ENCODE data around the gene EFCAB14.
"Not testable (repeated sequence)": the region's sequence is repeated elsewhere in the genome, so short reads cannot be mapped to it uniquely, and the experiment has no call there.

GRCh38 chr1:46654698-46655097, 64.2 kb downstream of the EFCAB14 start:
- TF ChIP-seq CTCF (IDR thresholded peaks at IDR 0.05; ENCODE audit: extremely low read depth in 1 of 2, insufficient read depth in 1 of 2, low read depth in 1 of 2, low read length in 2 of 2); POLR2A (IDR thresholded peaks at IDR 0.05; ENCODE audit: low read depth, low read length); JUN (IDR thresholded peaks at IDR 0.05; ENCODE audit: borderline replicate concordance, insufficient read depth, insufficient read length, low read depth); MAX (IDR thresholded peaks at IDR 0.05; ENCODE audit: insufficient read depth, insufficient read length); EZH2 (IDR thresholded peaks at IDR 0.05; ENCODE audit: borderline replicate concordance, low read depth, low read length, severe bottlenecking); POLR2AphosphoS5 (IDR thresholded peaks at IDR 0.05; ENCODE audit: insufficient read depth, low read depth, low read length); MYC (IDR thresholded peaks at IDR 0.05; ENCODE audit: low read depth, low read length): not testable (repeated sequence)

Measured in endothelial cell of umbilical vein (primary cell).